ENCODE data around the gene NUDT4. TPM values are rescaled to one million over a fixed set of nuclear protein-coding genes. Genes with fewer than 3 reads are reported as not detected.
"Not testable (repeated sequence)": the region's sequence is repeated elsewhere in the genome, so short reads cannot be mapped to it uniquely, and the experiment has no call there.

The NUDT4 gene
- total RNA-seq, 2 donors from 2014 or later = 140 to 244 TPM

GRCh38 chr12:93390031-93390430 lies 12.3 kb downstream of the NUDT4 start:
- ATAC-seq (no peak), DNase-seq (no peak)
- intact Hi-C loops (cut with DNase I) = loop anchor here in 1 of 2 donors (10.0 kb wide), 1 partner anchor 405 kb away; no protein-coding TSS in a partner anchor

GRCh38 chr12:93390549-93391297 lies 13.0 kb downstream of the NUDT4 start:
- intact Hi-C loops (cut with DNase I) = loop anchor here in 1 of 2 donors (10.0 kb wide), 1 partner anchor 406 kb away; no protein-coding TSS in a partner anchor
- ATAC-seq = peak in 1 of 2 donors; percentile 52
- no peak for DNase-seq

- ATAC-seq = no peak
- no peak for DNase-seq
- intact Hi-C loops (cut with DNase I) = loop anchor here in 1 of 2 donors (10.0 kb wide), 1 partner anchor 409 kb away; no protein-coding TSS in a partner anchor
Measured at GRCh38 chr12:93393425-93393824, 15.7 kb downstream of the NUDT4 start.

GRCh38 chr12:93397412-93397811 lies 19.7 kb downstream of the NUDT4 start:
- no peak for DNase-seq
- intact Hi-C loops (cut with DNase I) = loop anchor here (5.0 to 10.0 kb wide), 2 partner anchors 410 to 413 kb away; no protein-coding TSS in a partner anchor

GRCh38 chr12:93399183-93399863 lies 21.6 kb downstream of the NUDT4 start:
- DNase-seq = not testable (repeated sequence)
- ATAC-seq = peak; percentile 95 to 97
- intact Hi-C loops (cut with DNase I) = loop anchor here (5.0 to 10.0 kb wide), 2 partner anchors 412 to 415 kb away; no protein-coding TSS in a partner anchor

More at GRCh38 chr12:93397412-93397811, 19.7 kb downstream of the NUDT4 start:
- no peak for ATAC-seq

GRCh38 chr12:93402333-93403311 lies 24.9 kb downstream of the NUDT4 start:
- intact Hi-C loops (cut with DNase I) = no loop called here
- no peak for ATAC-seq
- no peak for DNase-seq

GRCh38 chr12:93403988-93404803 lies 26.5 kb downstream of the NUDT4 start:
- intact Hi-C loops (cut with DNase I) = no loop called here
- peak in 1 of 2 donors; percentile 78 for ATAC-seq
- no peak for DNase-seq

- ATAC-seq (peak in 1 of 2 donors; percentile 23), DNase-seq (no peak)
- intact Hi-C loops (cut with DNase I) = no loop called here
Measured at GRCh38 chr12:93404961-93405849, 27.5 kb downstream of the NUDT4 start.

GRCh38 chr12:93407054-93407962 lies 29.6 kb downstream of the NUDT4 start:
- intact Hi-C loops (cut with DNase I) = no loop called here
- ATAC-seq (no peak), DNase-seq (no peak)

GRCh38 chr12:93407963-93408283 lies 30.2 kb downstream of the NUDT4 start:
- intact Hi-C loops (cut with DNase I) = no loop called here
- DNase-seq = no peak

GRCh38 chr12:93408813-93409212 lies 31.1 kb downstream of the NUDT4 start:
- DNase-seq = no peak
- intact Hi-C loops (cut with DNase I) = no loop called here
- ATAC-seq = no peak

More at GRCh38 chr12:93407963-93408283, 30.2 kb downstream of the NUDT4 start:
- no peak for ATAC-seq

GRCh38 chr12:93409343-93410187 lies 31.8 kb downstream of the NUDT4 start:
- DNase-seq, ATAC-seq: not testable (repeated sequence)
- intact Hi-C loops (cut with DNase I) = loop anchor here in 1 of 2 donors (10.0 kb wide), 1 partner anchor 385 kb away; no protein-coding TSS in a partner anchor

- ATAC-seq, DNase-seq: not testable (repeated sequence)
- intact Hi-C loops (cut with DNase I) = loop anchor here in 1 of 2 donors (10.0 kb wide), 1 partner anchor 386 kb away; no protein-coding TSS in a partner anchor
Measured at GRCh38 chr12:93411060-93411459, 33.3 kb downstream of the NUDT4 start.

- ATAC-seq, DNase-seq: not testable (repeated sequence)
- intact Hi-C loops (cut with DNase I) = loop anchor here in 1 of 2 donors (10.0 kb wide), 1 partner anchor 388 kb away; no protein-coding TSS in a partner anchor
Measured at GRCh38 chr12:93412396-93412795, 34.7 kb downstream of the NUDT4 start.

GRCh38 chr12:93413064-93413463 lies 35.3 kb downstream of the NUDT4 start:
- intact Hi-C loops (cut with DNase I) = loop anchor here in 1 of 2 donors (10.0 kb wide), 1 partner anchor 388 kb away; no protein-coding TSS in a partner anchor
- no peak for DNase-seq
- ATAC-seq = no peak

All from left cardiac atrium (tissue), 4 donors.